Activated naive CD4-positive, alpha-beta T cell treated with anti-CD3 and anti-CD28 coated beads, Interleukin-2, amount 10 ng/mL, durations not matched to agents 7 days and 5 days (primary cell): Measurements from ENCODE around the gene EDRF1.

Experiments used
- CTCF ChIA-PET: fragments of 350-600 bp; sonication (Branson Sonifier 250); formaldehyde crosslinking; loops from one replicate; lab custom pipeline; 2021; ENCODE audit warnings: antibody characterized with exemption; lab: Charles Lee
- DNase-seq: peaks from one replicate; pipeline ENCODE4 v3.0.0-alpha.2; 2020
- H3K27ac Mint-ChIP-seq: one replicate; pipeline ENCODE4 v1.8.0; 2021; ENCODE audit warnings: mild to moderate bottlenecking, moderate library complexity, mixed read lengths
- H3K27me3 Mint-ChIP-seq: one replicate; pipeline ENCODE4 v1.8.0; 2021; ENCODE audit warnings: mild to moderate bottlenecking, mixed read lengths
- H3K36me3 Mint-ChIP-seq: one replicate; pipeline ENCODE4 v1.8.0; 2021; ENCODE audit warnings: mixed read lengths
- H3K4me1 Mint-ChIP-seq: one replicate; pipeline ENCODE4 v1.8.0; 2021; ENCODE audit warnings: mixed read lengths
- H3K4me3 Mint-ChIP-seq: one replicate; pipeline ENCODE4 v1.8.0; 2021; ENCODE audit warnings: mild to moderate bottlenecking, moderate library complexity, mixed read lengths
- H3K9me3 Mint-ChIP-seq: one replicate; pipeline ENCODE4 v1.8.0; 2021; ENCODE audit warnings: mixed read lengths

EDRF1 gene

GRCh38 chr10:125719173-125720001 is at the start of gene EDRF1:
Gene EDRF1 (plus strand): TSS chr10:125719709. CDS start chr10:125719808, 99 bp downstream.
- no peaks in the 10 kb centered on the region for H3K27me3 Mint-ChIP-seq
- CTCF ChIA-PET, result no interaction called here
- H3K4me1 Mint-ChIP-seq, result peaks cover 37% of the 10 kb centered on the region
- peak within 1 kb of the TSS; percentile 99 for H3K27ac Mint-ChIP-seq
- peak; percentile 99 for DNase-seq
- H3K4me3 Mint-ChIP-seq, result peak within 1 kb of the TSS; percentile 98
- H3K36me3 Mint-ChIP-seq, result peaks cover 32% of the 10 kb centered on the region
- H3K9me3 Mint-ChIP-seq, result peaks cover 3% of the 10 kb centered on the region

GRCh38 chr10:125672884-125673283 is 46.6 kb upstream of the EDRF1 start:
- no peaks in the 10 kb centered on the region for H3K4me1 Mint-ChIP-seq
- no peak overlapping the region for H3K4me3 Mint-ChIP-seq
- no peaks in the 10 kb centered on the region for H3K27me3 Mint-ChIP-seq
- no peaks in the 10 kb centered on the region for H3K36me3 Mint-ChIP-seq
- DNase-seq, result no peak
- H3K9me3 Mint-ChIP-seq, result peaks cover 8% of the 10 kb centered on the region
- no peak overlapping the region for H3K27ac Mint-ChIP-seq
- CTCF ChIA-PET, result no interaction called here

GRCh38 chr10:125679436-125679835 is 40.1 kb upstream of the EDRF1 start:
- Mint-ChIP-seq H3K4me1 (no peaks in the 10 kb centered on the region), H3K27me3 (peaks cover 4% of the 10 kb centered on the region), H3K9me3 (peaks cover 12% of the 10 kb centered on the region), H3K27ac (no peak overlapping the region), H3K4me3 (no peak overlapping the region), H3K36me3 (no peaks in the 10 kb centered on the region)
- CTCF ChIA-PET, result no interaction called here
- DNase-seq, result no peak

- peaks cover 3% of the 10 kb centered on the region for H3K9me3 Mint-ChIP-seq
- no peaks in the 10 kb centered on the region for H3K4me1 Mint-ChIP-seq
- H3K27me3 Mint-ChIP-seq, result peaks cover 4% of the 10 kb centered on the region
- DNase-seq, result no peak
- H3K4me3 Mint-ChIP-seq, result no peak within 1 kb of the TSS
- CTCF ChIA-PET, result no interaction called here
- no peak within 1 kb of the TSS for H3K27ac Mint-ChIP-seq
- H3K36me3 Mint-ChIP-seq, result no peaks in the 10 kb centered on the region
Measured at GRCh38 chr10:125683063-125683462, 36.4 kb upstream of the EDRF1 start, which contains the start of gene TEX36. Gene TEX36 (minus strand): TSS chr10:125683163. CDS start chr10:125682989, 174 bp downstream.

GRCh38 chr10:125683821-125684220 is 35.7 kb upstream of the EDRF1 start:
- Mint-ChIP-seq H3K9me3 (no peaks in the 10 kb centered on the region), H3K27ac (no peak overlapping the region), H3K4me3 (no peak overlapping the region), H3K27me3 (peaks cover 4% of the 10 kb centered on the region), H3K36me3 (no peaks in the 10 kb centered on the region), H3K4me1 (no peaks in the 10 kb centered on the region)
- CTCF ChIA-PET, result no interaction called here
- no peak for DNase-seq

- no peaks in the 10 kb centered on the region for H3K9me3 Mint-ChIP-seq
- no peak for DNase-seq
- no peak overlapping the region for H3K4me3 Mint-ChIP-seq
- no peaks in the 10 kb centered on the region for H3K4me1 Mint-ChIP-seq
- H3K27ac Mint-ChIP-seq, result no peak overlapping the region
- peaks cover 4% of the 10 kb centered on the region for H3K27me3 Mint-ChIP-seq
- no peaks in the 10 kb centered on the region for H3K36me3 Mint-ChIP-seq
- CTCF ChIA-PET, result no interaction called here
Measured at GRCh38 chr10:125684581-125684980, 34.9 kb upstream of the EDRF1 start.

GRCh38 chr10:125687507-125688185 is 31.9 kb upstream of the EDRF1 start:
- DNase-seq, result no peak
- CTCF ChIA-PET, result no interaction called here
- peaks cover 5% of the 10 kb centered on the region for H3K4me1 Mint-ChIP-seq

GRCh38 chr10:125689955-125690569 is 29.4 kb upstream of the EDRF1 start:
- H3K4me1 Mint-ChIP-seq, result peaks cover 7% of the 10 kb centered on the region
- H3K27me3 Mint-ChIP-seq, result no peaks in the 10 kb centered on the region
- no peaks in the 10 kb centered on the region for H3K9me3 Mint-ChIP-seq
- no peak overlapping the region for H3K27ac Mint-ChIP-seq
- H3K4me3 Mint-ChIP-seq, result no peak overlapping the region
- DNase-seq, result no peak
- CTCF ChIA-PET, result no interaction called here
- no peaks in the 10 kb centered on the region for H3K36me3 Mint-ChIP-seq

More at GRCh38 chr10:125687507-125688185, 31.9 kb upstream of the EDRF1 start:
- H3K36me3 Mint-ChIP-seq, result no peaks in the 10 kb centered on the region
- peaks cover 4% of the 10 kb centered on the region for H3K27me3 Mint-ChIP-seq
- H3K27ac Mint-ChIP-seq, result no peak overlapping the region
- no peak overlapping the region for H3K4me3 Mint-ChIP-seq
- H3K9me3 Mint-ChIP-seq, result no peaks in the 10 kb centered on the region

- CTCF ChIA-PET, result no interaction called here
- Mint-ChIP-seq H3K9me3 (no peaks in the 10 kb centered on the region), H3K27me3 (peaks cover 13% of the 10 kb centered on the region), H3K27ac (no peak overlapping the region), H3K4me1 (peaks cover 7% of the 10 kb centered on the region), H3K4me3 (no peak overlapping the region), H3K36me3 (no peaks in the 10 kb centered on the region)
- no peak for DNase-seq
Measured at GRCh38 chr10:125691160-125691981, 28.1 kb upstream of the EDRF1 start.

GRCh38 chr10:125692196-125692595 is 27.3 kb upstream of the EDRF1 start:
- CTCF ChIA-PET, result no interaction called here
- H3K36me3 Mint-ChIP-seq, result no peaks in the 10 kb centered on the region
- peaks cover 7% of the 10 kb centered on the region for H3K4me1 Mint-ChIP-seq
- DNase-seq, result no peak
- peaks cover 14% of the 10 kb centered on the region for H3K27me3 Mint-ChIP-seq
- H3K9me3 Mint-ChIP-seq, result no peaks in the 10 kb centered on the region
- H3K27ac Mint-ChIP-seq, result no peak overlapping the region
- no peak overlapping the region for H3K4me3 Mint-ChIP-seq

GRCh38 chr10:125692601-125693523 is 26.6 kb upstream of the EDRF1 start:
- Mint-ChIP-seq H3K27me3 (peaks cover 18% of the 10 kb centered on the region), H3K4me3 (no peak overlapping the region), H3K9me3 (no peaks in the 10 kb centered on the region), H3K27ac (no peak overlapping the region), H3K4me1 (peaks cover 7% of the 10 kb centered on the region), H3K36me3 (no peaks in the 10 kb centered on the region)
- DNase-seq, result no peak
- CTCF ChIA-PET, result no interaction called here

GRCh38 chr10:125693524-125693847 is 26.0 kb upstream of the EDRF1 start:
- Mint-ChIP-seq H3K27ac (no peak overlapping the region), H3K27me3 (peaks cover 18% of the 10 kb centered on the region), H3K9me3 (no peaks in the 10 kb centered on the region), H3K4me3 (no peak overlapping the region), H3K4me1 (peaks cover 7% of the 10 kb centered on the region), H3K36me3 (no peaks in the 10 kb centered on the region)
- CTCF ChIA-PET, result no interaction called here
- no peak for DNase-seq

GRCh38 chr10:125694883-125695282 is 24.6 kb upstream of the EDRF1 start:
- Mint-ChIP-seq H3K9me3 (no peaks in the 10 kb centered on the region), H3K4me3 (no peak overlapping the region), H3K27ac (no peak overlapping the region), H3K36me3 (no peaks in the 10 kb centered on the region), H3K4me1 (peaks cover 7% of the 10 kb centered on the region), H3K27me3 (peaks cover 18% of the 10 kb centered on the region)
- CTCF ChIA-PET, result no interaction called here
- no peak for DNase-seq
